ENCODE data around the gene MCCC2.

GRCh38 chr5:71706906-71707305 lies 119.8 kb downstream of the MCCC2 start:
- TF ChIP-seq EP300 (IDR thresholded peaks at IDR 0.05) (no peak), CTCF (IDR thresholded peaks at IDR 0.05) (no peak), HOXA7 (CRISPR knock-in tag; IDR thresholded peaks at IDR 0.05) (no peak), ZFP36 (IDR thresholded peaks at IDR 0.05; ENCODE audit: borderline replicate concordance, partially characterized antibody) (no peak), POLR2AphosphoS2 (conservative IDR thresholded peaks at IDR 0.05; ENCODE audit: low read length) (no peak), POLR2A (IDR thresholded peaks at IDR 0.05; ENCODE audit: low read length) (no peak), FOSB (CRISPR knock-in tag; IDR thresholded peaks at IDR 0.05) (no peak), MAX (IDR thresholded peaks at IDR 0.05) (no peak), MYC (IDR thresholded peaks at IDR 0.05; ENCODE audit: borderline replicate concordance, low read length) (no peak), RAD21 (conservative IDR thresholded peaks at IDR 0.05 in 1 of 2, IDR thresholded peaks at IDR 0.05 in 1 of 2) (no peak), JUN (IDR thresholded peaks at IDR 0.05) (no peak)
